ENCODE measurements around the gene SIGLEC15.

SIGLEC15 gene

GRCh38 chr18:45887585-45887984 is 62.1 kb downstream of the SIGLEC15 start:
- no peak for DNase-seq

GRCh38 chr18:45889419-45890064 is 64.1 kb downstream of the SIGLEC15 start:
- DNase-seq: no peak

DNA sequence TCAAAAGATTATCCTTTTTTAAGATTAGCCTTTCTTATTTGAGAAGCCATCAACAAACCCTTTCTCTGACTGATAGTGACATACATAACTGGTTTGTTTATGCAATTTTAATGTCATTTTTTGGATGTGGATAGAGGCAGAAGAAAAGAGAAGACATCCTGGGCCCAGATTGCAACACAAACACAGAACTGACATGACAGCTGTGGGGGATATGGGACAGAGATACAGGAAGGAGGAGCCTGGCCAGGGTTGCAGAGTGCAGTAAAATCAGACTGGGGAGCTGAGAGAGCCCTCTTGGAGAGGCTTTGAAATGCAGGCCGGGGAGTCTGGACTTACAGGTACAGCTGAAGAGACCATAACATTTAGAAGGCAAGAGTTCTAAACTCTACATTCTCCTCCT is 65.1 kb downstream of the SIGLEC15 start:
- DNase-seq: no peak

GRCh38 chr18:45891806-45892205 is 66.3 kb downstream of the SIGLEC15 start:
- DNase-seq: no peak
